Aorta (tissue), 5 donors: ENCODE measurements around the gene PLCG2. TPM values are rescaled to one million over a fixed set of nuclear protein-coding genes. Genes with fewer than 3 reads are reported as not detected.
"Not testable (repeated sequence)": the region's sequence is repeated elsewhere in the genome, so short reads cannot be mapped to it uniquely, and the experiment has no call there.

ENCODE experiments used
- ATAC-seq: fragments of 200-7000 bp; cut with Tn5 transposase; one replicate; pipeline ENCODE4 v1.9.1; 2022; ENCODE audit warnings: moderate library complexity; ENCODE audit not compliant: low FRiP score
- DNase-seq, 2 donors: peaks; one replicate each; pipeline ENCODE4 v3.0.0-alpha.2; 2020
- H3K27ac ChIP-seq, 2 donors: one replicate each; pipeline ENCODE4 v1.5.1; 2013; ENCODE audit warnings: low read length in 2 of 2, mild to moderate bottlenecking in 2 of 2, moderate library complexity in 2 of 2, control low read depth in 1 of 2, inconsistent platforms in 1 of 2, low read depth in 1 of 2
- H3K27me3 ChIP-seq, 2 donors: one replicate each; pipeline ENCODE4 v1.6.1; 2013; ENCODE audit warnings: control low read depth in 1 of 2, low read length in 1 of 2, mild to moderate bottlenecking in 1 of 2, moderate library complexity in 1 of 2; ENCODE audit not compliant: insufficient read depth in 2 of 2, control insufficient read depth in 1 of 2
- H3K36me3 ChIP-seq, 2 donors: one replicate each; pipeline ENCODE4 v1.6.1; 2013; ENCODE audit warnings: control low read depth in 1 of 2, low read length in 1 of 2, mild to moderate bottlenecking in 1 of 2; ENCODE audit not compliant: insufficient read depth in 2 of 2, control insufficient read depth in 1 of 2
- H3K4me1 ChIP-seq, 2 donors: one replicate each; pipeline ENCODE4 v1.6.1; 2013; ENCODE audit warnings: low read length in 2 of 2, control low read depth in 1 of 2, mild to moderate bottlenecking in 1 of 2, moderate library complexity in 1 of 2; ENCODE audit not compliant: insufficient read depth in 2 of 2, control insufficient read depth in 1 of 2
- H3K4me3 ChIP-seq, 2 donors: one replicate each; pipeline ENCODE4 v1.5.1; 2013; ENCODE audit warnings: low read length in 2 of 2, control low read depth in 1 of 2, mild to moderate bottlenecking in 1 of 2
- H3K9me3 ChIP-seq: one replicate; pipeline ENCODE4 v1.6.1; 2013; ENCODE audit warnings: mild to moderate bottlenecking, low read length; ENCODE audit not compliant: control insufficient read depth
- WGBS, 2 donors: extraction: QIAGEN DNeasy Blood & Tissue Kit; methylation state at CpG; one replicate each; pipeline ENCODE4 v1.1.7; 2013; 5-methylcytosine and 5-hydroxymethylcytosine counted together
- intact Hi-C, 2 donors: fragments of 100-400 bp; cut with DNase I; formaldehyde crosslinking; loops; one replicate each; pipeline versions ENCODE4 v1.14.2 to v1.15.0; 2022
- polyA plus RNA-seq, 2 donors: library from polyadenylated mRNA; stranded (reverse); fragments of 200-250 nt; gene quantifications; one replicate each; pipeline ENCODE4 v1.2.3, GENCODE V29; 2013
- total RNA-seq, 2 donors: library from RNA; stranded (reverse); fragmentation: NEBNext Ultra II Directional; extraction: Animal tissue kit (Norgen Biotek cat#: 25700); gene quantifications; one replicate each; pipeline ENCODE4 v1.2.1, GENCODE V29; 2021
- donor health status: healthy with polysubstance abuse.
- donor health status: Bipolar disorder and iron deficiency.
- donor health status: DM: no; HTN: no; CAD: no.
- donor health status: DM: no; HTN: no; CAD: no.
- donor health status: DM: yes; HTN: yes; CAD: no.

Gene PLCG2
- total and polyA plus RNA-seq, 4 donors = 2.5 to 48.4 (median 12.1) TPM

DNA sequence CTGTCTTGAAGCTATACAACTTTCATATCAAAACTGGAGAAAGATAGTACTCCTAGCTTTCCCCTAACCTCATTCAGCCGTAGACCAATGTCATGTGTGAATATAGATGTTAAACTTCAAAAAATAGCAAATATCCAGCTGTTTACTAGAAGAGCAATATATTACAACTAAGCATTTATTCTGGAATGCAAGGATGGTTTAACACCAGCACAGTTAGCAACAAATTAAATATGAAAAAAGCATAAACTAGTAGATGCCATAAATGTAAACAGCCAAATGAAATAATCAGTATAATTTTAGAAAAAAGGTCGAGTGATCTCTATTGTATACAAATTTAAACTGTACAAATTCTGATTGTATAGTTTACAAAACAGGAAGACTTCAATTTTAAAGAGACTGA is 172.5 kb downstream of the PLCG2 start:
- Histone ChIP-seq H3K36me3 (no peaks in the 10 kb centered on the region), H3K9me3 (peaks cover 4% of the 10 kb centered on the region), H3K27ac (no peak overlapping the region), H3K27me3 (no peaks in the 10 kb centered on the region), H3K4me3 (no peak overlapping the region), H3K4me1 (no peaks in the 10 kb centered on the region)
- ATAC-seq (no peak), DNase-seq (no peak)
- intact Hi-C loops = no loop called here
- 59 to 64% methylated on average over 2 of the region's 2 CpGs for WGBS, 2 donors

- Histone ChIP-seq H3K27ac (no peak overlapping the region), H3K9me3 (peaks cover 3% of the 10 kb centered on the region), H3K27me3 (no peaks in the 10 kb centered on the region), H3K36me3 (no peaks in the 10 kb centered on the region), H3K4me3 (no peak overlapping the region), H3K4me1 (no peaks in the 10 kb centered on the region)
- ATAC-seq (no peak), DNase-seq (no peak)
- 84 to 86% methylated on average over 9 of the region's 9 CpGs for WGBS, 2 donors
- intact Hi-C loops = no loop called here
These were observed 177.3 kb downstream of the PLCG2 start for GRCh38 chr16:81956213-81956948.

GRCh38 chr16:81964808-81965207 is 185.7 kb downstream of the PLCG2 start:
- Histone ChIP-seq H3K27ac (no peak overlapping the region), H3K4me3 (no peak overlapping the region), H3K36me3 (no peaks in the 10 kb centered on the region), H3K4me1 (no peaks in the 10 kb centered on the region), H3K9me3 (peaks cover 2% of the 10 kb centered on the region), H3K27me3 (no peaks in the 10 kb centered on the region)
- 86 to 88% methylated on average over 6 of the region's 6 CpGs for WGBS, 2 donors
- no peak for DNase-seq
- intact Hi-C loops = no loop called here
- no peak for ATAC-seq

DNA sequence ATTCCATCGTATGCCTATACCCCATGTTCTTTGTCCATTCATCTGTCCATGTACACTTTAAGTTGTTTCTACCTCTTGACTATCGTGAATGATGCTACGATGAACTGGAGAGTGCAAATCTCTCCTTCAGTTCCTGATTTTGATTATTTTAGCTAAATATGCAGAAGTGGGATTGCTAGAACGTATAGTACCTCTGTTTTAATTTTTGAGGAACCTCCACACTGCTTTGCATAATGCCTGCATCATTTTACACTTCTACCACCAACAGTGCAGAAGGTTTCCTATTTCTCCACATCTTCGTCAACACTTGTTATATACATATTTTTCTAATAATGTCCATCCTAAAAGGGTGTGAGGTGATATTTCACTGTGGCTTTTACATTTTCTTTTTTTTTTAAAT is 188.3 kb downstream of the PLCG2 start:
- 85% methylated on average over 5 of the region's 5 CpGs for WGBS, 2 donors
- peaks cover 2% of the 10 kb centered on the region for H3K9me3 ChIP-seq
- H3K27me3 ChIP-seq = no peaks in the 10 kb centered on the region
- H3K27ac ChIP-seq = no peak overlapping the region
- H3K4me1 ChIP-seq = no peaks in the 10 kb centered on the region
- DNase-seq = no peak
- intact Hi-C loops = no loop called here
- H3K36me3 ChIP-seq = no peaks in the 10 kb centered on the region
- no peak for ATAC-seq
- no peak overlapping the region for H3K4me3 ChIP-seq

DNA sequence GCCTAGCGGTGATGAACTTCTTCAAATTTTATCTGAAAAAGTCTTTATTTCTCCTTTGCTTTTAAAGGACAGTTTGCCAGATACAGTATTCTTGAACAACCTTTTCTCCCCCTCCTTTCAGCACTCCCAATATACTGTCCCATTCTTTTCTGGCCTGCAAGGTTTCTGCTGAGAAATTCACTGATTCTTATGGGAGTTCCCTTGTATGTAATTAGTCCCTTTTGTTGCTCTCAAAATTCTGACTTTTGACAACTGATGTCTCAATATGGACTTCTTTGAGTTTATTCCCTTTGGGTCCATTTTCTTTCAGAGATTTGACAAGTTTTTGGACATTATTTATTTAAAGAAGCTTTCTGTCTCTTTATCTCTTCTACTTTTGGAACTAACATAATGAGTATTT is 192.8 kb downstream of the PLCG2 start:
- Histone ChIP-seq H3K27me3 (no peaks in the 10 kb centered on the region), H3K4me1 (no peaks in the 10 kb centered on the region), H3K27ac (no peak overlapping the region), H3K4me3 (no peak overlapping the region), H3K36me3 (no peaks in the 10 kb centered on the region), H3K9me3 (peaks cover 3% of the 10 kb centered on the region)
- ATAC-seq = no peak
- 96 to 100% methylated on average over 1 of the region's 1 CpG for WGBS, 2 donors
- intact Hi-C loops = no loop called here
- DNase-seq = no peak

DNA sequence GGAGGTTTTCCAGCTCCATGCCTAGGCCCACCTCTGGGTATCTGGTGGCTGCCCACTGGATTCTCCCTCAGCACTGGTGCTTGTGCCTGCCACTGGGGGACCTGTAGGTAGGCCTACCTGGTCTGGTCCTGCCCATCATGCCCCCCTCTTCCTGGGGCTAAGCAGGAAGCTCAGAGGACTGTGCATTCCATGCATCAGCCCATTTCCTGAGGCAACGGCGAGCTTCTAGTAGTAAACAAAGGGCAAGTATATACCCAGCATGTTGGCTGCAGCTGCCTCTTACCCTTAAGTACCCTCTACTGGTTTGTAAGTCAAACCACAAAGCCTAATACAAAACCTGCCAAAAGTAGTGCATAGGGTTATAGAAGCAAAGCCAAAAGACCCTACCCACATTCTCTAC is 194.6 kb downstream of the PLCG2 start:
- Histone ChIP-seq H3K36me3 (no peaks in the 10 kb centered on the region), H3K4me1 (no peaks in the 10 kb centered on the region), H3K27ac (no peak overlapping the region), H3K9me3 (peaks cover 3% of the 10 kb centered on the region), H3K4me3 (no peak overlapping the region), H3K27me3 (no peaks in the 10 kb centered on the region)
- no peak for DNase-seq
- intact Hi-C loops = no loop called here
- whole genome bisulfite sequencing, 2 donors = 69 to 77% methylated on average over 2 of the region's 2 CpGs
- no peak for ATAC-seq

DNA sequence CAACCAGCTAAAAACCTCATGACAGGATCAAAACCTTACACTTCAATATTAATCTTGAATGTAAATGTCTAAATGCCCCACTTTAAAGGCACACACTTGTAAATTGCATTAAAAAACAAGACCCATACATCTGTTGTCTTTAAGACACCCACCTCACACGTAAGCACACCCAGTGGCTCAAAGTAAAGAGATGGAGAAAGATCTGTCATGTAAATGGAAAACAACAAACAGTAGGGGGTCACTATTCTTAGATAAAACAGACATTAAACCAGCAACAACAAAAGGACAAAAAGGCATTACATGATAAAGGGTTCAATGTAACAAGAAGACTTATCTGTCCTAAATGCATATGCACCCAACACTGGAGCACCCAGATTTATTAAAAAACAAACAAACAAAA is 196.5 kb downstream of the PLCG2 start:
- Histone ChIP-seq H3K4me1 (no peaks in the 10 kb centered on the region), H3K27ac (no peak overlapping the region), H3K4me3 (no peak overlapping the region), H3K9me3 (peaks cover 1% of the 10 kb centered on the region), H3K36me3 (no peaks in the 10 kb centered on the region), H3K27me3 (no peaks in the 10 kb centered on the region)
- ATAC-seq (no peak), DNase-seq (no peak)
- 31 to 56% methylated on average over 1 of the region's 1 CpG for WGBS, 2 donors
- intact Hi-C loops = no loop called here

- H3K4me1 ChIP-seq, H3K27ac ChIP-seq, DNase-seq, ATAC-seq, H3K27me3 ChIP-seq, H3K36me3 ChIP-seq, intact Hi-C loops, H3K9me3 ChIP-seq, H3K4me3 ChIP-seq: not testable (repeated sequence)
- 86 to 91% methylated on average over 22 to 26 of the region's 26 CpGs for WGBS, 2 donors
These were observed 198.3 kb downstream of the PLCG2 start for GRCh38 chr16:81977335-81977942.

DNA sequence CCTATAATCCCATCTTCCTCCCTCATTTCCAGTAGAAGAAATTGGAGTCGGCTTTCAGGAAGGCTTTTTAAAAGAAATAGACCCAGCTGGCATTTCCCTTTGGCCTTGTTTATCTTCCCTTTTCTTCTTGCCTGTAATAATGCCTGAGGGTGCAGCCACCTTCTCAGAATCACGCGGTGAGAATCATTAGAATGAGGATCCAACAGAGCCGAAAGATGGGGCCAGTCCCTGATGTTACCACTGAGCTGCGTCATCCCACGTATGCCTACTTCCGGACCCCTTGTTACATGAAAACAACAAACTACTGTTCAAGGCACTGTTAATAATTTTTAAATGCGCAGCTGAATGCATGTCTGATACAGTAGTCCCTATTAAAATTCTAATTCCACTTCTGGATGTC is 208.0 kb downstream of the PLCG2 start:
- ATAC-seq = no peak
- no peak for DNase-seq
- intact Hi-C loops = no loop called here
- no peak overlapping the region for H3K4me3 ChIP-seq
- H3K36me3 ChIP-seq = no peaks in the 10 kb centered on the region
- H3K9me3 ChIP-seq = no peaks in the 10 kb centered on the region
- peaks cover 0 to 1% of the 10 kb centered on the region in 2 donors for H3K27me3 ChIP-seq
- WGBS, 2 donors = 85 to 86% methylated on average over 8 of the region's 8 CpGs
- no peak overlapping the region for H3K27ac ChIP-seq
- no peaks in the 10 kb centered on the region for H3K4me1 ChIP-seq
